ENCODE results near the gene LRRC23. TPM values are rescaled to one million over a fixed set of nuclear protein-coding genes. Genes with fewer than 3 reads are reported as not detected.

The LRRC23 gene
- total RNA-seq, 4 donors from 2014 or later = 3.9 to 7.9 (median 6.2) TPM

- no peak for TF ChIP-seq CTCF (IDR thresholded peaks at IDR 0.05; ENCODE audit: low read depth)
Measured at GRCh38 chr12:6956021-6956727, 51.6 kb downstream of the LRRC23 start.

GRCh38 chr12:6957151-6957701 lies 52.6 kb downstream of the LRRC23 start:
- TF ChIP-seq CTCF (IDR thresholded peaks at IDR 0.05; ENCODE audit: low read depth) = no peak

GRCh38 chr12:6957741-6958608 lies 53.4 kb downstream of the LRRC23 start:
- no peak for TF ChIP-seq CTCF (IDR thresholded peaks at IDR 0.05; ENCODE audit: low read depth)

- TF ChIP-seq CTCF (IDR thresholded peaks at IDR 0.05; ENCODE audit: low read depth) = no peak
Measured at GRCh38 chr12:6958609-6959057, 54.0 kb downstream of the LRRC23 start.

- no peak for TF ChIP-seq CTCF (IDR thresholded peaks at IDR 0.05; ENCODE audit: low read depth)
Measured at GRCh38 chr12:6959058-6959804, 54.6 kb downstream of the LRRC23 start.

- no peak for TF ChIP-seq CTCF (IDR thresholded peaks at IDR 0.05; ENCODE audit: low read depth)
Measured at GRCh38 chr12:6959805-6960592, 55.4 kb downstream of the LRRC23 start.
